ENCODE data around the gene P2RX5.

P2RX5 gene

DNA sequence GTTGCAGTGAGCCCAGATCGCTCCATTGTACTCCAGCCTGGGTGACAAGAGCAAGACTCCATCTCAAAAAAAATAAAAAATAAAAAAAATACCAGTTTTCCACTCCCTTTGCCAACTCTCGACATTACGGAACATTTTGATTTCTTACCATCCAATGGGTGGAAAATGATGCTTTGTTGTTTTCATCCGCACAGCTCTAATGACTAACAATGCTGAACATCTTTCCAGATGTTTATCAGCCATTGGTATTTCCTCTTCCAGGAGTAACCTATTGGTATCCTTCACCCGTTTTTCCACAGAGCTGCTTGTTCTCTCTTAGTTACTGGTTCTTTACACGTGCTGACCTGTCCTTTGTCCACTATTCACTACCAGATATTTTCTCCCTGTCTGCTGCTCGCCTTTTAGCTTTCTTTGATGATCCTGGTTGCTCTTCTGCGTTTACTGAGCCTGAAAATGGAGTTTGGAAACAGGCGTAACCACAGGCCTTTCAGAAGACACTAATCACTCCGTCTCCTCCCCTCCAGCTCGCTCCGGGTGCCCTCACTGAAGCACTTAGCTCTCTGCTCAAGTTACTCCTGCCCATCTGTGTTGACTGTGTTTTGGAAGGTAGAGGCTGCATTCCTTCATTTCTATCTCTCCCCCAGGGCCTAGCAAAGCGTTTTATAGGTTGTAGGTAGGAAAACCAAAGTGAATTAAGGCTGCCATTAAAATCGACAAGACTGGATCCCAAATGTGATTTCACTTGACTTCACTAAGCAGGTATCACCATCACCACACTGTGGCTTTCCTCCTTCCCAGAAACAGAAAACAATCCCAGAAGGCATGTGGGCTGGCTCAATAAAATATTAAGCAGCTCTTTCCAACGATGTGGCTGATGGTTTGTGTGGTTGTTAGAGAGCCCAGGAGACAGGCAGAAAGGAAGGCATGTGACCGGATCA lies 68.9 kb downstream of the P2RX5 start:
- TF ChIP-seq, protein P1, sequence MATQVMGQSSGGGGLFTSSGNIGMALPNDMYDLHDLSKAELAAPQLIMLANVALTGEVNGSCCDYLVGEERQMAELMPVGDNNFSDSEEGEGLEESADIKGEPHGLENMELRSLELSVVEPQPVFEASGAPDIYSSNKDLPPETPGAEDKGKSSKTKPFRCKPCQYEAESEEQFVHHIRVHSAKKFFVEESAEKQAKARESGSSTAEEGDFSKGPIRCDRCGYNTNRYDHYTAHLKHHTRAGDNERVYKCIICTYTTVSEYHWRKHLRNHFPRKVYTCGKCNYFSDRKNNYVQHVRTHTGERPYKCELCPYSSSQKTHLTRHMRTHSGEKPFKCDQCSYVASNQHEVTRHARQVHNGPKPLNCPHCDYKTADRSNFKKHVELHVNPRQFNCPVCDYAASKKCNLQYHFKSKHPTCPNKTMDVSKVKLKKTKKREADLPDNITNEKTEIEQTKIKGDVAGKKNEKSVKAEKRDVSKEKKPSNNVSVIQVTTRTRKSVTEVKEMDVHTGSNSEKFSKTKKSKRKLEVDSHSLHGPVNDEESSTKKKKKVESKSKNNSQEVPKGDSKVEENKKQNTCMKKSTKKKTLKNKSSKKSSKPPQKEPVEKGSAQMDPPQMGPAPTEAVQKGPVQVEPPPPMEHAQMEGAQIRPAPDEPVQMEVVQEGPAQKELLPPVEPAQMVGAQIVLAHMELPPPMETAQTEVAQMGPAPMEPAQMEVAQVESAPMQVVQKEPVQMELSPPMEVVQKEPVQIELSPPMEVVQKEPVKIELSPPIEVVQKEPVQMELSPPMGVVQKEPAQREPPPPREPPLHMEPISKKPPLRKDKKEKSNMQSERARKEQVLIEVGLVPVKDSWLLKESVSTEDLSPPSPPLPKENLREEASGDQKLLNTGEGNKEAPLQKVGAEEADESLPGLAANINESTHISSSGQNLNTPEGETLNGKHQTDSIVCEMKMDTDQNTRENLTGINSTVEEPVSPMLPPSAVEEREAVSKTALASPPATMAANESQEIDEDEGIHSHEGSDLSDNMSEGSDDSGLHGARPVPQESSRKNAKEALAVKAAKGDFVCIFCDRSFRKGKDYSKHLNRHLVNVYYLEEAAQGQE (IDR thresholded peaks at IDR 0.05; ENCODE audit: insufficient read depth in 1 of 2, low read depth in 2 of 2, low read length in 2 of 2), result no peak
- no peak for TF ChIP-seq TAF1 (IDR thresholded peaks at IDR 0.05; ENCODE audit: borderline replicate concordance, insufficient read depth, low read length)
- TF ChIP-seq SIN3A (IDR thresholded peaks at IDR 0.05; ENCODE audit: borderline replicate concordance, insufficient read depth, low read length), result no peak
- TF ChIP-seq POLR2AphosphoS5 (IDR thresholded peaks at IDR 0.05; ENCODE audit: low read depth, low read length), result no peak
- no peak for TF ChIP-seq FOXP2 (optimal IDR thresholded peaks at IDR 0.05; ENCODE audit: borderline replicate concordance, extremely low read depth, extremely low read length, insufficient read depth)
